ENCODE data around the gene ABCG5.

The ABCG5 gene

GRCh38 chr2:43803113-43803512 is 35.5 kb downstream of the ABCG5 start:
- DNase-seq: no peak

- DNase-seq: no peak
Measured at GRCh38 chr2:43802135-43802534, 36.5 kb downstream of the ABCG5 start.

DNA sequence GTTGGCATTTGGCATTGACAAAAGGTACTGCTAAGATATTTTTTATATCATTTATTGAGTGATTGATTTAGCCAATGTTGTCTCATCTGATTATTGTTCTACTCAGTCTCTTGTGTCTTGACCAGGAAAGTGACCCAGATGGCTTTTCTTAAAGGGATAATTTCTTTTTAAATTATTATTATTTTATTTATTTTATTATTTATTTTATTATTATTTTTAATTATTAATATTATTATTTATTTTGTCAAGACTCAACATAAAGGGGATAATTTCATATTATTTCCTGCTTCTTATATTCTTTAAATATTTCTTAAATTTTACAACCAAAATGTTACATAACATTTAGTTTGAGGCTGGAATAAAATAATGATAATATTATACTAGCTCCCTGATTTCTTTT is 37.7 kb downstream of the ABCG5 start:
- DNase-seq: no peak

- DNase-seq: no peak
Measured at GRCh38 chr2:43798300-43798699, 40.3 kb downstream of the ABCG5 start.

DNA sequence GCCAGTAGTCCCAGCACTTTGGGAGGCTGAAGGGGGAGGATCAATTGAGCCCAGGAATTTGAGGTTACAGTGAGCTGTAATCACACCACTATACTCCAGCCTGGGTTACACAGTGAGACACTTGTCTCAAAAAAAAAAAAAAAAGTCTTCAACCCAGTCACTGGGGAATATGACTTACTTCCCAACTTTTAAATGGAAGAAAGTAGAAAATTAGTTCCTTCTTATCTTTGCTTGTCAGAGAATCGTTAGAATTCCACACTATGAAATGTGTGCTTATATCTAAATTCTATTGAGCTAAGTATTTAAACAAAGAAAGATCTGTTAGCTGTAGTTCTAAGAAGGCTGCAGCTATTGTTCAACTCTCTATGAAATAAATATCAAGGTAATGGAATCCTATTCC is 42.4 kb downstream of the ABCG5 start:
- no peak for DNase-seq

DNA sequence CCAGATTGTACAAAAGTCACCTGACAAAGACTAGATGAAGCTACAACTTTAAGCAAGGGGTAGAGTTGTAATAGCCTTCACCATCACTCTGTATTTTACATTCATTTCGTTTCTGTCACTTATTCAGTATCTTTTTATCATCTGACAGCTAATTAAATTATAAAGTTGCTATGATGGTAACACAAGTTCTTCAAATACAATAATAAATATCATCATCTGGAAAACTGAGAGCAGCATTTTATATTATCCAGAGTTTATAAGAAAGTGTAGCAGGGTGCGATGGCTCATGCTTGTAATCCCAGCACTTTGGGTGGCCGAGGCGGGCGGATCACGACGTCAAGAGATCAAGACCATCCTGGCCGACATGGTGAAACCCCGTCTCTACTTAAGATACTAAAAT is 43.7 kb downstream of the ABCG5 start:
- no peak for DNase-seq

GRCh38 chr2:43792653-43793052 is 46.0 kb downstream of the ABCG5 start:
- DNase-seq: no peak

- no peak for DNase-seq
Measured at GRCh38 chr2:43791035-43791765, 47.4 kb downstream of the ABCG5 start.

- DNase-seq: no peak
Measured at GRCh38 chr2:43790147-43790546, 48.5 kb downstream of the ABCG5 start.

GRCh38 chr2:43788646-43789045 is 50.0 kb downstream of the ABCG5 start:
- DNase-seq: no peak

GRCh38 chr2:43787895-43788294 is 50.7 kb downstream of the ABCG5 start:
- DNase-seq: no peak

GRCh38 chr2:43778233-43778632 is 60.4 kb downstream of the ABCG5 start:
- no peak for DNase-seq

DNA sequence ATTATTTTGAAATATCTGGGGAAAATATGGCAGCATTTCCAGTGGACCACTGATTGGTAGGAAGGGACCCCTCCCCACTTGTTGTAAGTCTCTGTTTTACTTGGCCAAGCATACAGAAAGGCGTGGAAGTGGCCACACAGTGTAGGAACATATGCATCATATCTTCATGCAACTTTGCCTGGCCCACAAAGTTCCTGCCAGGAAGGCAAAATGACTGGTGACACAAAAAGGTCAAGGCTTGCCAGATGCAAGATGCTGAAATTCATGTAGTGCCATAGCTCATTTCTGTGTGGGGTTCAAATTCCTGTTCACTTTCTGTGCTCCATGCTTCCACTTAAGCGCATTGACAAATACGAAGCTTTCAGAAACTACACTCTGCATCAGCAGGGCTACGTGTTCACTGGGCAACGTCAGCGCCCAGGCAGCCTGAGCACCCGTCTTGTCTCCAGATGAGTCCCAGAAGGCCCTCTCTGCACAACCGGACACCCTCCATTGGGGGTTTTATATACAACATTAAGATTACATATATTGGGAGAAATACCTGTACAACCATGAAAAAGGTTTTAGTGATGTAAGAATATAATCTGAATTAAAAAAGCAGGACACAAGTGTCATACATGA is 61.2 kb downstream of the ABCG5 start:
- no peak for DNase-seq

GRCh38 chr2:43776324-43776723 is 62.3 kb downstream of the ABCG5 start:
- DNase-seq: no peak

GRCh38 chr2:43774617-43775016 is 64.0 kb downstream of the ABCG5 start:
- DNase-seq: no peak

- peak; percentile 74 for DNase-seq
Measured at GRCh38 chr2:43773876-43774613, 64.6 kb downstream of the ABCG5 start, which contains the start of gene DYNC2LI1. DYNC2LI1 (plus strand) TSS chr2:43774039; CDS start chr2:43774139, 100 bp downstream.

- no peak for DNase-seq
Measured at GRCh38 chr2:43766006-43766405, 72.6 kb downstream of the ABCG5 start.

- DNase-seq: no peak
Measured at GRCh38 chr2:43764086-43764705, 74.4 kb downstream of the ABCG5 start.

DNA sequence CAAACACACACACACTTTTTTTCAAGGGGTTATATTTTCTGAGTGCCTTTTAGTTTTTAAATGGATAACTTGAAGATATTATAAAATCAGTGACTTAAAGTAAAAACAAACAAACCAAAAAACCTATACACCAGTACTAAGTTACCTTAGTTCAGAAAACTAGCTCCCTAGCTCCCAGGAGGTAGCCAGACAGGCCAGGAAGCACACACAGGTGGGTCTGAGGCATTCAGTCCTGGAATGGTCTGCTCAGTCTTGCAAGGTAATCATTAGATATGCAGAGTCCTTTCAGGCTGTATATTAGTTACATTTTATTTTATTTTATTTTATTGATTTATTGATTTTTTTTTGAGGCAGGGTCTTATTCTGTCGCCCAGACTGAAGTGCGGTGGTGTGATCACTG is 75.5 kb downstream of the ABCG5 start:
- no peak for DNase-seq
